Loucy (cell line): ENCODE results near the gene PKNOX2.

Experiments used
- H2AFZ ChIP-seq: fragments of 200-600 bp; sonication (generic); 2 replicates; pipeline ENCODE4 v1.6.0; 2016; ENCODE audit warnings: antibody characterized with exemption, mild to moderate bottlenecking, low read length, moderate library complexity
- H3F3A ChIP-seq: fragments of 200-600 bp; 2 replicates; pipeline ENCODE4 v1.6.0; 2016; ENCODE audit warnings: antibody characterized with exemption, low read depth, mild to moderate bottlenecking
- H3K27me3 ChIP-seq: fragments of 200-600 bp; sonication (generic); 2 replicates; pipeline ENCODE4 v1.6.1; 2014; ENCODE audit warnings: low read length, mild to moderate bottlenecking; ENCODE audit not compliant: insufficient read depth, poor library complexity, severe bottlenecking
- H3K36me3 ChIP-seq: fragments of 200-600 bp; sonication (generic); 2 replicates; pipeline ENCODE4 v1.6.1; 2016; ENCODE audit warnings: low read length; ENCODE audit not compliant: insufficient read depth
- H3K4me1 ChIP-seq: fragments of 200-600 bp; sonication (generic); 2 replicates; pipeline ENCODE4 v1.5.1; 2014; ENCODE audit warnings: low read length, mild to moderate bottlenecking; ENCODE audit not compliant: insufficient read depth, poor library complexity, severe bottlenecking
- H3K4me2 ChIP-seq: fragments of 200-600 bp; sonication (generic); 2 replicates; pipeline ENCODE4 v1.6.0; 2014; ENCODE audit warnings: antibody characterized with exemption, low read length, low read depth, mild to moderate bottlenecking; ENCODE audit not compliant: poor library complexity, severe bottlenecking
- H3K4me3 ChIP-seq: fragments of 200-600 bp; sonication (generic); 2 replicates; pipeline ENCODE4 v1.5.1; 2014; ENCODE audit warnings: low read length, mild to moderate bottlenecking, mixed read lengths; ENCODE audit not compliant: poor library complexity, severe bottlenecking
- H3K79me2 ChIP-seq: fragments of 200-600 bp; sonication (generic); 2 replicates; pipeline ENCODE4 v1.6.1; 2014; ENCODE audit warnings: low read length; ENCODE audit not compliant: insufficient read depth
- H3K9ac ChIP-seq: fragments of 200-600 bp; sonication (generic); 2 replicates; pipeline ENCODE4 v1.6.0; 2014; ENCODE audit warnings: mild to moderate bottlenecking, low read depth, low read length, moderate library complexity; ENCODE audit not compliant: poor library complexity, severe bottlenecking
- H3K9me2 ChIP-seq: fragments of 200-600 bp; sonication (generic); replicated peaks from 2 replicates; pipeline ENCODE4 v1.6.1; 2016; ENCODE audit warnings: low read depth, low read length, mixed read lengths
- H3K9me3 ChIP-seq: fragments of 200-600 bp; sonication (generic); 2 replicates; pipeline ENCODE4 v1.6.1; 2014; ENCODE audit warnings: mild to moderate bottlenecking, antibody characterized with exemption, low read length, low read depth; ENCODE audit not compliant: insufficient read depth
- H4K20me1 ChIP-seq: fragments of 200-600 bp; sonication (generic); 2 replicates; pipeline ENCODE4 v1.6.0; 2014; ENCODE audit warnings: antibody characterized with exemption, low read length, mild to moderate bottlenecking; ENCODE audit not compliant: insufficient read depth, poor library complexity, severe bottlenecking
- EZH2phosphoT487 ChIP-seq: fragments of 200-600 bp; IDR thresholded peaks from 2 replicates; pipeline ENCODE4 v1.6.1; 2018; ENCODE audit warnings: antibody characterized with exemption, mild to moderate bottlenecking, moderate library complexity, borderline replicate concordance
- TF ChIP-seq, protein P1 (sequence below): fragments of 200-600 bp; sonication (generic); conservative IDR thresholded peaks from 2 replicates; pipeline ENCODE4 v1.5.1; 2014; ENCODE audit warnings: mild to moderate bottlenecking, antibody characterized with exemption, low read length

The PKNOX2 gene

DNA sequence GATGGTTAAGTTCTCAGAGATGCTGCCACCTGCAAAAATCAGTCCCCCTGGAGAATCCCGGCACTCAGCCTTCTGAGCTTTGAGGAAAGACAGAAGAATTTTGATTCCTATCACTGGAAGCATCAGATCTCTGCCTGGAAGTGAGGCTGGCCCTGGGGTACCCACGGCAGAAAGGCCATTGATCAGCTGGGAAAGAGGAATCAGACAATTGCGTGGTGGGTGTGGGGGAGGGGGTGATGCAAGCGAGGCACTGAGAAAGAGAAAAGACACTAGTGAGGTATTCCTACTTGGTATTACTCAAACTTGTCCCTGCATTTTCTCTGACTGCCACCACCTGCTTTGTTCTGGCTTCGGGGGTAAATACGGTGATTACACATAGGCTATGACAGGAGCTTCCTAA is 235.4 kb downstream of the PKNOX2 start:
- no peaks in the 10 kb centered on the region for H3K9me2 ChIP-seq
- no peak overlapping the region for H2AFZ ChIP-seq
- H3F3A ChIP-seq = no peaks in the 10 kb centered on the region
- H3K36me3 ChIP-seq = no peaks in the 10 kb centered on the region
- H3K79me2 ChIP-seq = no peaks in the 10 kb centered on the region
- H3K9ac ChIP-seq = no peak overlapping the region
- no peaks in the 10 kb centered on the region for H3K4me1 ChIP-seq
- no peaks in the 10 kb centered on the region for H3K9me3 ChIP-seq
- H4K20me1 ChIP-seq = no peaks in the 10 kb centered on the region
- no peak overlapping the region for H3K4me3 ChIP-seq
- H3K4me2 ChIP-seq = no peak overlapping the region
- TF ChIP-seq EZH2phosphoT487 = no peak
- TF ChIP-seq, protein P1, sequence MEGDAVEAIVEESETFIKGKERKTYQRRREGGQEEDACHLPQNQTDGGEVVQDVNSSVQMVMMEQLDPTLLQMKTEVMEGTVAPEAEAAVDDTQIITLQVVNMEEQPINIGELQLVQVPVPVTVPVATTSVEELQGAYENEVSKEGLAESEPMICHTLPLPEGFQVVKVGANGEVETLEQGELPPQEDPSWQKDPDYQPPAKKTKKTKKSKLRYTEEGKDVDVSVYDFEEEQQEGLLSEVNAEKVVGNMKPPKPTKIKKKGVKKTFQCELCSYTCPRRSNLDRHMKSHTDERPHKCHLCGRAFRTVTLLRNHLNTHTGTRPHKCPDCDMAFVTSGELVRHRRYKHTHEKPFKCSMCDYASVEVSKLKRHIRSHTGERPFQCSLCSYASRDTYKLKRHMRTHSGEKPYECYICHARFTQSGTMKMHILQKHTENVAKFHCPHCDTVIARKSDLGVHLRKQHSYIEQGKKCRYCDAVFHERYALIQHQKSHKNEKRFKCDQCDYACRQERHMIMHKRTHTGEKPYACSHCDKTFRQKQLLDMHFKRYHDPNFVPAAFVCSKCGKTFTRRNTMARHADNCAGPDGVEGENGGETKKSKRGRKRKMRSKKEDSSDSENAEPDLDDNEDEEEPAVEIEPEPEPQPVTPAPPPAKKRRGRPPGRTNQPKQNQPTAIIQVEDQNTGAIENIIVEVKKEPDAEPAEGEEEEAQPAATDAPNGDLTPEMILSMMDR = no peak
- no peaks in the 10 kb centered on the region for H3K27me3 ChIP-seq

DNA sequence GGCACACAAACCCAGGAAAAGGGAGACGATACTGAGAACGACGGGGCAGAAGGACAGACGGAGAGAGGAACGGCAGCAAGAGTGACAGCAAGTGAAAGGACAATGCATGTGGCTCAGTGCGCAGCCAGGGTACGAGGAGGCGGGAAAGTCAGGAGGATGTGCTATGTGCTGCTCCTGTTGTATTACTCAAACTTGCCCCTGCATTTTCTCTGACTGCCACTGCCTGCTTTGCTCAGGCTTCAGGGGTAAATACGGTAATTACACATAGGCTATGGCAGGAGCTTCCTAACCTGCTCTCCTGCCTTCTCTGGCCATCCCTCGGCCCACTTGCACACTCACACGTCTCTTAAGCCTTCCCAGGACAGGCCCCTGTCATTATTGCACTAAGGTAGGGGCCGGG is 236.7 kb downstream of the PKNOX2 start:
- H3F3A ChIP-seq = no peaks in the 10 kb centered on the region
- no peaks in the 10 kb centered on the region for H4K20me1 ChIP-seq
- no peak overlapping the region for H2AFZ ChIP-seq
- TF ChIP-seq, protein P1 = no peak
- no peak for TF ChIP-seq EZH2phosphoT487
- H3K27me3 ChIP-seq = no peaks in the 10 kb centered on the region
- no peaks in the 10 kb centered on the region for H3K36me3 ChIP-seq
- no peaks in the 10 kb centered on the region for H3K9me2 ChIP-seq
- H3K4me2 ChIP-seq = no peak overlapping the region
- no peak overlapping the region for H3K4me3 ChIP-seq
- H3K79me2 ChIP-seq = no peaks in the 10 kb centered on the region
- no peaks in the 10 kb centered on the region for H3K9me3 ChIP-seq
- no peaks in the 10 kb centered on the region for H3K4me1 ChIP-seq
- no peak overlapping the region for H3K9ac ChIP-seq

DNA sequence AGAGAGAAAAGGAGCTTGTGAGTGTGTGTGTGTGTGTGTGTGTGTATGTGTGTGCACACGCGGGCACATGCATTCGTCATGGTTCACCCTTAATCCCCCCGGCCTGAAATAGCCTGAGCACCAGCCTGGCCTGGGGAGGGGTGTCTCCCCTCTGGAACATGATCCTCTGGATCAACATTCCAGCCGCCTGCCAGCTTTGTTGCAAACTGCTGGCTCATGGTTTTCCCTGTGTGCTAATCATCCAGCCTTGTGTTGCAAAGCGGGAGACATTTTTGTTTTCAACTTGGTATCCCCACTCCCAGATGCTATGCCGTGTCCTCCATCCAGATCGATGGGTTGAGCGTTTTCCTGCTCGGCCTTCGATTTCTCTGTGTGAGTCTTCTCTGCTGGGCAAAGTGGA is 237.2 kb downstream of the PKNOX2 start:
- no peaks in the 10 kb centered on the region for H3K27me3 ChIP-seq

More for the DNA sequence above, 237.2 kb downstream of the PKNOX2 start:
- H3K36me3 ChIP-seq = no peaks in the 10 kb centered on the region
- no peak overlapping the region for H3K4me3 ChIP-seq
- H4K20me1 ChIP-seq = no peaks in the 10 kb centered on the region
- H3K4me2 ChIP-seq = no peak overlapping the region
- H3F3A ChIP-seq = no peaks in the 10 kb centered on the region
- H3K4me1 ChIP-seq = no peaks in the 10 kb centered on the region
- H3K9me2 ChIP-seq = no peaks in the 10 kb centered on the region
- H2AFZ ChIP-seq = no peak overlapping the region
- no peak overlapping the region for H3K9ac ChIP-seq
- TF ChIP-seq EZH2phosphoT487 = no peak
- TF ChIP-seq, protein P1 = no peak
- no peaks in the 10 kb centered on the region for H3K9me3 ChIP-seq
- no peaks in the 10 kb centered on the region for H3K79me2 ChIP-seq
